K562 (cell line): ENCODE results near the gene LRRC7.

Experiments
- BRCA1 ChIP-seq, 2 experiments: fragments of 450-650 bp in 1 of 2; sonication (generic) in 1 of 2; formaldehyde crosslinking in 1 of 2; IDR thresholded peaks; 2 replicates each; pipeline versions ENCODE4 v1.5.0 to v1.6.1; 2017 to 2020; ENCODE audit warnings: mild to moderate bottlenecking in 1 of 2, missing genetic modification reagents in 1 of 2
- EZH2 ChIP-seq: IDR thresholded peaks from 2 replicates; pipeline ENCODE4 v1.6.1; 2012; ENCODE audit warnings: low read depth, mild to moderate bottlenecking, inconsistent platforms, low read length, borderline replicate concordance
- HMGXB4 ChIP-seq: sonication (generic); formaldehyde crosslinking; IDR thresholded peaks from 2 replicates; pipeline ENCODE4 v1.8.1; 2023; ENCODE audit warnings: mild to moderate bottlenecking, missing genetic modification reagents
- POLR2A ChIP-seq: fragments of 450-650 bp; conservative IDR thresholded peaks from 2 replicates; pipeline ENCODE4 v1.6.1; 2016
- TAF1 ChIP-seq: IDR thresholded peaks from 2 replicates; pipeline ENCODE4 v1.6.1; 2011; ENCODE audit warnings: mild to moderate bottlenecking, low read length, moderate library complexity; ENCODE audit not compliant: insufficient read depth, control insufficient read depth, severe bottlenecking; ENCODE audit errors: extremely low read depth
- ZNF282 ChIP-seq: sonication (generic); formaldehyde crosslinking; IDR thresholded peaks from 2 replicates; pipeline ENCODE4 v1.8.1; 2023; ENCODE audit warnings: missing genetic modification reagents

GRCh38 chr1:69878338-69878737 lies 310.6 kb downstream of the LRRC7 start:
- TF ChIP-seq BRCA1 (IDR thresholded peaks at IDR 0.05): no peak
- TF ChIP-seq BRCA1 (CRISPR knock-in tag; IDR thresholded peaks at IDR 0.05): no peak
- no peak for TF ChIP-seq EZH2
- TF ChIP-seq POLR2A: no peak
- no peak for TF ChIP-seq HMGXB4 (CRISPR knock-in tag)
- TF ChIP-seq ZNF282: no peak
- no peak for TF ChIP-seq TAF1
